Muscle layer of colon (tissue), 2 donors: ENCODE results near the gene RASL12.
A peak's percentile ranks its signal among the peaks of the same experiment; 100 is the strongest.

Experiments
- H3K27ac ChIP-seq: one replicate; pipeline ENCODE4 v1.7.0; 2013; ENCODE audit warnings: low read depth, mild to moderate bottlenecking, low read length, moderate library complexity
- H3K27me3 ChIP-seq, 2 donors: one replicate each; pipeline ENCODE4 v1.7.0; 2013; ENCODE audit warnings: low read length in 2 of 2, mild to moderate bottlenecking in 2 of 2; ENCODE audit not compliant: insufficient read depth in 2 of 2, control insufficient read depth in 1 of 2
- H3K36me3 ChIP-seq: one replicate; pipeline ENCODE4 v1.7.0; 2013; ENCODE audit warnings: mild to moderate bottlenecking, low read length; ENCODE audit not compliant: insufficient read depth
- H3K4me1 ChIP-seq: one replicate; pipeline ENCODE4 v1.7.0; 2013; ENCODE audit warnings: mild to moderate bottlenecking, low read length; ENCODE audit not compliant: insufficient read depth
- H3K4me3 ChIP-seq, 2 donors: one replicate each; pipeline ENCODE4 v1.7.0; 2013; ENCODE audit warnings: low read length in 2 of 2, low read depth in 1 of 2, mild to moderate bottlenecking in 1 of 2, moderate library complexity in 1 of 2
- H3K9ac ChIP-seq: one replicate; pipeline ENCODE4 v1.7.0; 2013; ENCODE audit warnings: low read length
- H3K9me3 ChIP-seq: one replicate; pipeline ENCODE4 v1.7.0; 2013; ENCODE audit warnings: mild to moderate bottlenecking, low read length
- donor health status: abdominal sarcoma.
- donor health status: Adenocarcinoma of cecum.

RASL12 gene

DNA sequence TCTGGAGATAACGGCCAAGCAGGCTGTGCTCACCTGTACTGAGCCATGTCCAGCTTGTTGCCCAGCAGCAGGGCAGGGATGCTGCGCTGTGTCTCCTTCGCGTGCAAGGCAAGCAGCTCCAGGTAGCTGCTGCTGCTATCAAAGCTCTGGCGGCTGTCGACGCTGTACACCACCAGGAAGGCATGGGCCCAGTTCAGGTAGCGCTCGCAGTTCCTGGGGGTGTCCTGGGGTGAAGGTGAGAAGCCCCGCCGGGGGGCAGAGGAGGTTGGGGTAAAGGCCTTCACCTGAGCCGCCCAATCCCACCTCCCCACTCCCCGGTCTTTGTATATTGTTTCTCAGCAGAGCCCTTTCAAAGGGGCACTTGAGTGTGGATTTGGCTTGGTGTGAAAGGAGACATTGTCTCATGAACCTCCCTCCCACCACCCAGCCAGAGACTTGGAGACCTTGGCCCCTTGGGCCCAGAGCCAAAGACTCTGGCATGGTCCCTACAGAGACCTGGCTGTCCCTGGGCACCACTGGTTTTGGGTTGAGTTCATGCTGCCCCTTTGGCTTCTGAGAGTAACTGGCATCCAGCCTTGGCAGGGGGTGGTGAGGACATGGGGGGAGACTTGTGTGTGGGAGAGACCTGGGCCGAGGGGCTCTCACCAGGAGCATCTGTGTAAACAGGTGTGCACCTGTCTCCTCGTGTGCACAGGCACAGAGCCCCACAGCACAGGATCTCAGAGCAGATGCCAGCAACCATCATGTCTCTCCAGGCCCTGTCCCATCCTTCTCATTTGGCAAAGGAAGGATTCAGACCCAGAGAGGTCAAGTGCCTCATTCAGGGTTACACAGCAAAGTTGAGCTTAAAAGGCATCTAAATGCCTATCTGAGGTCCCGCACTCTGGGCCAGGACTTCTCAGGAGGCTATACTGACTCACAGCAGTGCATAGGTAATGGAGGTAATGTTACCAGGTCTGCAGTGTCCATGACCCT lies 9.1 kb downstream of the RASL12 start:
- no peaks in the 10 kb centered on the region for H3K27me3 ChIP-seq
- H3K4me1 ChIP-seq, result peaks cover 24% of the 10 kb centered on the region
- H3K27ac ChIP-seq, result no peak overlapping the region
- no peak overlapping the region for H3K9ac ChIP-seq
- no peak overlapping the region for H3K4me3 ChIP-seq
- peaks cover 57% of the 10 kb centered on the region for H3K36me3 ChIP-seq
- no peaks in the 10 kb centered on the region for H3K9me3 ChIP-seq

DNA sequence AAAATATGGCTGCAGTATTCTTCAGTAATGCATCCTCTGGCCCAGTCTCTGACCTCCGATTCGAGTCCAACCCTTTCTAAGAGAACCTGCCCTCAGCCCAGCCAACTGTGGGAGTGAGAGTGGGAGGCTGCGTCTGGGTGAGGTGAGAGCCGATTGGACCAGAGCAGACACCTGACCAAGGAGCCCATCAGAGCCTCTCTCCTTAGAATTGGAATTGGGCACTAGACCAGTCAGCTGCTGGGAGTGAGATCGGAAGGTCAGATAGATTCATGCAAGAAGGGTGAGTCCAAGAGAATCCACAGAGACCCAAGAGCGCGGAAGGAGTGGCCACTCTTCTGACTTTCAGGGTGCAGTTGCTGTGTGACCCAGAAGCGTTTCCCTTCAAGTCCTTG lies 10.2 kb downstream of the RASL12 start:
- H3K4me1 ChIP-seq, result peaks cover 24% of the 10 kb centered on the region

DNA sequence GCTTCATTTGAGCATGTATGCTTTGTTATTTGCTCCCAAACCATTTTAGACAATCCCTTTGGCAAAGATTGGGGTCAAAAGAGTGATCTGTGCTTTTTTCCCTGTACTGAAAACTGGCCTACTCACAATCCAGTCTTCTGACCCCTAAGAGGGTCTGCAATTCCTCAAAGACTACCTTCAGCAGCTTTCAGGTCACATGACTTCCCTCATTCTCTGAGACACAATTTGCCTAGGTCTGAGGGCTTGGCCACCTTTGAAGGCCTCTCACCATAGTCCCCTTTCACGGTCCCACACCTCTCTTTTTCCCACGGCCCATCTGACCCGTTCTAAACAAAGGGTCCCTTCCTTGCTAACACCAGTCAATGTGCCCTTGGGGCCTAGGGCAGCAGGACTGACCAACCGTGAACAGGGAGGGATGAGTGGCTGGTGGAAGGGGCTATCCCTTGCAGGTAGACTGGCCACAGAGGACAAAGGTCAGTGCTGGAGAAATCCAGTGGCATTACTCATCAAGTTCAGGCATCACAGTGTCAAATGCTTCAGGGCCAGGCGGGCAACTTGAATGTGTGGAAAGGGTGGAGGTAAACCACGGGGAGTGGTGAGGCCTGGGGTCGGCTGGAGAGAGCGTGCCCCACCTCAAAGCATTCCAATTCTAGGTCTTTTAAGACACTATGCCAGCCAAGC lies 10.8 kb downstream of the RASL12 start:
- Histone ChIP-seq H3K4me1 (peaks cover 24% of the 10 kb centered on the region), H3K9me3 (no peaks in the 10 kb centered on the region), H3K27me3 (no peaks in the 10 kb centered on the region), H3K4me3 (no peak overlapping the region), H3K9ac (no peak overlapping the region), H3K27ac (no peak overlapping the region), H3K36me3 (peaks cover 52% of the 10 kb centered on the region)

More for the DNA sequence above, 10.2 kb downstream of the RASL12 start:
- Histone ChIP-seq H3K27me3 (no peaks in the 10 kb centered on the region), H3K9me3 (no peaks in the 10 kb centered on the region), H3K36me3 (peaks cover 52% of the 10 kb centered on the region), H3K4me3 (no peak overlapping the region), H3K9ac (no peak overlapping the region), H3K27ac (no peak overlapping the region)

DNA sequence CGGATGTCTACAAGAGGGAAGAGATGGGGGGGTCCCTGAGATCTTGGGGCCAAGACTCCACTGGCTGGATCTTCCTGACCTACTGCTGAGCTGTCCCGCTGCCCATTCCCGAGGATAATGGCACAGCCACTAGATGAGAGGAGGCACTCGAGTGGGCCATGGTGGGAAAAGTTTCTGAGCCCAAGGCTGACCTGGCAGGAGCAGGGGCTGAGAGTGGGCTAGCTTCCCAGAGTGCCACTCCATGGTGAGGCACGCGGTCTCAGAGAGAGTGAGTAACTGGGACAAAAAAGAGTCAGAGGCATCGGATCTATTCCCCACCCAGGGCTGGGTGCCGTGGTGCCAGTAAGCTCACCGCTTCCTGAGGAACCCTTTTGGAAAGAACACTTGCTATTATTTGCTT lies 11.7 kb downstream of the RASL12 start:
- no peak overlapping the region for H3K9ac ChIP-seq
- peaks cover 20% of the 10 kb centered on the region for H3K4me1 ChIP-seq
- no peak overlapping the region for H3K27ac ChIP-seq
- no peak overlapping the region for H3K4me3 ChIP-seq
- H3K36me3 ChIP-seq, result peaks cover 55% of the 10 kb centered on the region
- no peaks in the 10 kb centered on the region for H3K9me3 ChIP-seq
- H3K27me3 ChIP-seq, result no peaks in the 10 kb centered on the region

GRCh38 chr15:65055201-65055870 lies 12.5 kb downstream of the RASL12 start:
- Histone ChIP-seq H3K4me1 (peaks cover 13% of the 10 kb centered on the region), H3K4me3 (no peak overlapping the region), H3K9ac (no peak overlapping the region), H3K9me3 (no peaks in the 10 kb centered on the region), H3K36me3 (peaks cover 55% of the 10 kb centered on the region), H3K27ac (no peak overlapping the region), H3K27me3 (no peaks in the 10 kb centered on the region)

DNA sequence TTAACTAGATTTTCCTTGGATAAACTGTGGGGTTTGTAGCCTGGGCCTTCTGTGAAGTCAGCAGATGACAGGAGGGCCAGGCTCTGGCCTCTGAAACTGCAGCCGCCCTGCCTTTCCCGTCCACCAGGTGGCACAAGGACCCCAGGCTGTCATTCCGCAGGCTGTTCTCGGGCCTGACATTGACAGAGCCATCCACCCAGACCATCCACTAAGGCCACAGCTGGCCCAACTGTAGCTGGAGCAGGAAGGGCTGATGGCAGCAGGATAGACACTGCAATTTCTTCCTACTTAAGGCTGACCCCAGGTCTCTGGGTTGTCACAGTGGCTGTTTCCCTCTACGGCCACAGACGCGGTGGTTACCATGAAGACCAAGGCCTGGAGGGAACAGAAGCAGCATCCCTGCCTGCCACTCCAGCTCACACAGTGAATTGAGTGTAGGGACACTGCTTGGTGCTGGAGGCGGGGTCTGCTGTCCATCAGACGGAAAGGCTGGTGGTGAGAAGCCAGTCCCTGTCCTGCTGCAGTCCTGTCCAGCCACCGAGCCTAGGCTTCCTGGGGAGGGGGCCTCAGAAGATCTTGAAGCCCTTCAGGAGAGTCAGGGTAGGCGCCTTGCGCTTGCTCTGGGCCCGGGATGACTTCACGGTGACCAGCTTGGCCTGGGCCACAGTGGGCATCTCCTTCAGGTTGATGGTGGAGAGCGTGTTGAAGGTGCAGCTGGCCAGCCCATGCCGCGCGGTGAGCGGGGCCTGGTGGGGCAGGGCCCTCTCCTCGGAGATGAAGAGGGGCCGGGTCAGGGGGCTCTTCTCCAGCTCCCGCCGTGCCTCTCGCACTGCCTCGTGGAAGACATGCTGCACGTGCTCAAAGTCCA lies 13.2 kb downstream of the RASL12 start:
- H3K27me3 ChIP-seq, result no peaks in the 10 kb centered on the region
- H3K4me1 ChIP-seq, result peaks cover 14% of the 10 kb centered on the region
- H3K9me3 ChIP-seq, result no peaks in the 10 kb centered on the region
- no peak overlapping the region for H3K4me3 ChIP-seq
- peaks cover 55% of the 10 kb centered on the region for H3K36me3 ChIP-seq
- H3K27ac ChIP-seq, result no peak overlapping the region
- H3K9ac ChIP-seq, result no peak overlapping the region

DNA sequence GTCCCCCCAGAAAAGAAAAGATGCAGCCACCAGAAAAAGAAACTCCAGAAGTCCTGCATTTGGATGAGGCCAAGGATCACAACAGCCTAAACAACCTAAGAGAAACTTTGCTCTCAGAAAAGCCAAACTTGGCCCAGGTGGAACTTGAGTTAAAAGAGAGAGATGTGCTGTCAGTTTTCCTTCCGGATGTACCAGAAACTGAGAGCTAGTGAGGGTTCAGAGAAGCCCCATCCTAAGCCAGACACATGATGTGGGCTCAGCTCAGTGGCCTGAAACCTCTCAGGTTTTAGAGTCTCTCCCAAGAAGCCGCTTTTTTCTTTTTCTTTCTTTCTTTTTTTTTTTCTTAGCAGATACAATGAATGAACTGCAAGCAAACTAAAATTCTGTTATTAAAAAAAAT lies 14.8 kb downstream of the RASL12 start:
- H3K36me3 ChIP-seq, result peaks cover 40% of the 10 kb centered on the region
- peaks cover 16% of the 10 kb centered on the region for H3K4me1 ChIP-seq
- no peak overlapping the region for H3K4me3 ChIP-seq
- no peak overlapping the region for H3K27ac ChIP-seq
- H3K27me3 ChIP-seq, result no peaks in the 10 kb centered on the region
- no peak overlapping the region for H3K9ac ChIP-seq
- H3K9me3 ChIP-seq, result no peaks in the 10 kb centered on the region

DNA sequence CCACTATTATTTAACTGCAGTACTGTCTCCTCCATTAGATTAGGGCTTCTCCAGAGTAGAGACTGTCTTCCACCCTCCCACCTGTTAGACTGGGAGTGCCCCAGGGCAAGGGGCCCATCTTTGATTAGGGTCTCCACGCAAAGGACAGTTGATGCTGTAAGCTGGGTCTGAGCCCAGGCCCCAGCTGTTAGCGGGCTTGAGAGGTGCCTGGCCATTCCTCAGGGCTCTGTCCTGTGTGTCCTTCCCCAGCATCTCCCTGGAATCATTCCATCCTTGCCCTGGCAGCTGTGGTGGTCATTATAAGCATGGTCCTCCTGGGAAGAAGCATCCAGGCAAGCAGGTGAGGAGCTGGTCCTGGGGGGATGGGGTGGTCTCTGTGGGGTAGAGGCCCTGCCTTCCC lies 16.5 kb downstream of the RASL12 start:
- peaks cover 16% of the 10 kb centered on the region for H3K4me1 ChIP-seq
- H3K27ac ChIP-seq, result no peak overlapping the region
- no peak overlapping the region for H3K9ac ChIP-seq
- no peaks in the 10 kb centered on the region for H3K9me3 ChIP-seq
- H3K27me3 ChIP-seq, result no peaks in the 10 kb centered on the region
- no peak overlapping the region for H3K4me3 ChIP-seq
- peaks cover 28% of the 10 kb centered on the region for H3K36me3 ChIP-seq

DNA sequence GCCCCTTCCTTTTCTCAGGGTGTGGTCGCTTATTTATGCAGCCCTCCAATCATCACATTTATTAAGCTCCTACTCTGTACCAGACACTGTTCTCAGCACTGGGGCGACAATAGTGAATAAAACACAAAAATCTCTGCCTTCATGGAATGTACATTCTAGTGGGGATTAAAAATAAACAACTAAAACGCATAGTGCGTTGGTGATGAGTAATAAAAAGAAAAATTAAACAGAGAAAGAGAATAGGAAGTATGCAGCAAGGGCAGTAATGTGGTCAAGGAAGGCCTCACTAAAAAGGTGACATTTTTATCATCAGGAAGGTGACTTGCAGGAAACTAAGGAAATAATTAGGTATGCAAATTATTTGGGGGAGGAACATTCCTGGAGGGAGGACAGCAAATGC lies 17.5 kb downstream of the RASL12 start:
- Histone ChIP-seq H3K36me3 (peaks cover 20% of the 10 kb centered on the region), H3K9ac (no peak overlapping the region), H3K4me3 (no peak overlapping the region), H3K27me3 (no peaks in the 10 kb centered on the region), H3K27ac (no peak overlapping the region), H3K4me1 (peaks cover 12% of the 10 kb centered on the region), H3K9me3 (no peaks in the 10 kb centered on the region)

DNA sequence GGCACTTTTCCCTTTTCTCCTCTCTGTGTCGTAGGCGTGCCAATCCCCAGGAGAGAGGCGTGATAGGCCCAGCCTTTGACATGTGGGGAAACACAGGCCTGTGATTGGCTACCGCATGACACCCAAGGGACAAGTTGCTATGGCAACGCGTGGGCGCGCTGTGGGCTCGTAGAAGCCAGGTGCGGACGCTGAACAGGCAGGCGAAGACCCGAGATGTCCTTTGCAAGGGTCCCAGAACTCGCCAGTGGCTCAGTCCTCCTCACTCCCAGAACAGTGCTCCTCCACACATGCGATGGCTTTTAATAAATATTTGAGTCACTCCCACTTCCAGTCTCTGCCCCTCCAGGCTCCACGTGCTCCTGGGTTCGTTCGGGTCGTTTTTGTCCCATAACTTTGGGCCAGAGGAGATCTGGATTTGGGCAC lies 18.4 kb downstream of the RASL12 start:
- peaks cover 12% of the 10 kb centered on the region for H3K36me3 ChIP-seq
- H3K4me3 ChIP-seq, result peak overlapping the region in 1 of 2 donors; percentile 29
- no peaks in the 10 kb centered on the region for H3K27me3 ChIP-seq
- peaks cover 5% of the 10 kb centered on the region for H3K4me1 ChIP-seq
- no peak overlapping the region for H3K9ac ChIP-seq
- no peaks in the 10 kb centered on the region for H3K9me3 ChIP-seq
- no peak overlapping the region for H3K27ac ChIP-seq
